GM19025 (cell line): ENCODE data around the gene CTF1.
"Not testable (repeated sequence)": the region's sequence is repeated elsewhere in the genome, so short reads cannot be mapped to it uniquely, and the experiment has no call there.

Source experiments
- ATAC-seq: cut with Tn5 transposase; IDR thresholded peaks from one replicate; pipeline ENCODE4 v1.9.1; 2021; ENCODE audit warnings: mild to moderate bottlenecking, low read depth, moderate library complexity; ENCODE audit not compliant: unreplicated experiment

The CTF1 gene

DNA sequence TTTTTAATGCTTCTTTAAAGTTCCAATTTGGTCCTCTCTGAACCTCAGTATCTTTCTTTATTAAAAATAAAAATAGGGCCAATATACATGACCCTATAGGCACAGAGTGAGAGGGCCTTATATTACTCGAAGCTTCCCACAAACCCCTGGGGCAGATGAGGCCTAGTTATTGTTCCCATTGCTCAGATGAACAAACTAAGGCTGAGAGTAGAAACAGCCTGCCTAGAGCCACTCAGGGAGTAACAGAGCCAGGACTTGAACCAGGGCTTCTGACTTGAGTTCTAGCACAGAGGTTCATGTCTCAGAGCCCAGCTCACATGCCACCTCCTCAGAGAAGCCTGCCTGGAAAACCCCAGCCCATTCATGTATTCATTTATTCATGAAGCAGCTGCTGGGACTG lies 10.3 kb upstream of the CTF1 start:
- no peak for ATAC-seq

DNA sequence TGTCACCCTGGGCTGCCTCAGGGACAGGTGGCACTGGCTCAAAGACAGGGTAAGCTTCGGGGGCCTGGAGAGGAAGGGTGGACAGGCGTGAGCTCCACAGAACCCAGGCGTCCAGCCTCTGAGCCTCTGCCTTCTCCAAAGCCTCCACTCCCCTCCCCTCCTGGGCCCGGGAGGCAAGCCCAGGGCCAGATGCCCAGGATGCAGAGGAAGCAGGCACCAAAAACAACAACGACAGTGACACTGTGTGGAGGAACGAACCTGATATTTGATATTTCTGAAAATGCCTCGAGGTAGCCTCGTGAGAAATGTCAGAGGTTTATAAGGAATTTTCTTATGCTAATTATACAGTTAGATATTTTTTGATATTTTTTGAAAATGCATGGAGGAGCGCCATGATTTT lies 8.5 kb upstream of the CTF1 start:
- ATAC-seq, result no peak

- no peak for ATAC-seq
These were observed 7.4 kb upstream of the CTF1 start for GRCh38 chr16:30888856-30889499.

- no peak for ATAC-seq
These were observed 6.7 kb upstream of the CTF1 start for GRCh38 chr16:30889721-30890120.

DNA sequence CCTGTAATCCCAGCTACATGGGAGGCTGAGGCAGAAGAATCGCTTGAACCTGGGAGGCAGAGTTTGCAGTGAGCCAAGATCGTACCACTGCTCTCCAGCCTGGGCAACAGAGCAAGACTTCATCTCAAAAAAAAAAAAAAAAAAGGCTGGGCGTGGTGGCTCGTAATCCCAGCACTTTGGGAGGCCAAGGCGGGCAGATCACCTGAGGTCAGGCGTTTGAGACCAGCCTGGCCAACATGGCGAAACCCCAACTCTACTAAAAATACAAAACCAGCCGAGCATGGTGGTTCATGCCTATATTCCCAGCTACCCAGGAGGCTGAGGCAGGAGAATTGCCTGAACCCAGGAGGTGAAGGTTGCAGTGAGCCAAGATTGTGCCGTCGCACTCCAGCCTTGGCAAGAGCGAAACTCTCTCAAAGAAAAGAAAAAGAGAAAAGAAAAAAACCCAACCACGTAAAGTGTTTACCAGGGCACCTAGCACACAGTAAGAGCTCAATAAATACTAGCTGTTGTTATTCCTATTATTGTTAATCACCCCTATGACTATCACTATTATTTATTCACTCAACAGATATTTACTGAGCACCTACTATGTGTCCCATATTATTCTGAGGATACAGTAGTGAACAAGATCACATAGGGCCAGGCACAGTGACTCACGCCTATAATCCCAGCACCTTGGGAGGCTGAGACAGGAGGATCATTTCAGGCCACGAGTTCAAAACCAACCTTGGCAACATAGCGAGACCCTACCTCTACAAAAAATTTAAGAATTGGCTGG lies 5.2 kb upstream of the CTF1 start:
- ATAC-seq, result not testable (repeated sequence)

DNA sequence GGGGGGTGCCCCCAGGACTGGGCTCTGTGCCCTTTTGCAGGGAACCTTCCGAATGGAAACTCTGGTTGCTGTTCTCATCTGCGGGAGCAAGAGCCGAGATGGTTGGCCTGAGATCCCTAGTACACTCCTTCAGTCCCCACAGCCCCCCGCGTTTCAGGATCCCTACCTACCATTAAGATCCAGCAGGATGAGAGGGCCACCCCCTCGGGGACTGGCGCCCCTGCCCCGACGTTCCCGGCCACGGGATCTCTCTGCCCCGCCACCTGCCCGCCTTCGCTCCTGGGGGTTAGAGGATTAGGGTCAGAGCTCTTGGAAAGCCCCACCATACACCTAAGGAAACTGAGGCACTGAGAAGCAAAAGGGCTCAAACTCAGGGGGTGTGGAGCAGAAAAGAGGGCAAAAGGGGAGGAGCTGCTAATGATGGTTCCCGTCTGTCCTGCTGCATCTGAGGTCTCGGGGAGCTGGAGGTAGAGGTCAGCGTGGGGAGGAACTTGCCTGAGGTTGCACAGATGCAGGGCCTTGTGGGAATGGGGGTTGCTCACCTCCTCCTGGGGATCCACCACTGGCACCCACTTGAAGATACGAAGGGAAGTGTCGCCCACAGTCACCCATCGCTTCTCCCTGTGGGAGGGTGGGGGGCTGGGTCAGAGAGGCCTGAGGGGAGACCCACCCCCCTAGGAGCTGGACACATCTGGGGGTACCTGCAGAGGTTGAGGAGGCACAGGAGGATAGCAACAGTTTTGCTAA lies 3.6 kb upstream of the CTF1 start:
- no peak for ATAC-seq

- ATAC-seq, result no peak
These were observed 3.0 kb upstream of the CTF1 start for GRCh38 chr16:30893417-30893743.

DNA sequence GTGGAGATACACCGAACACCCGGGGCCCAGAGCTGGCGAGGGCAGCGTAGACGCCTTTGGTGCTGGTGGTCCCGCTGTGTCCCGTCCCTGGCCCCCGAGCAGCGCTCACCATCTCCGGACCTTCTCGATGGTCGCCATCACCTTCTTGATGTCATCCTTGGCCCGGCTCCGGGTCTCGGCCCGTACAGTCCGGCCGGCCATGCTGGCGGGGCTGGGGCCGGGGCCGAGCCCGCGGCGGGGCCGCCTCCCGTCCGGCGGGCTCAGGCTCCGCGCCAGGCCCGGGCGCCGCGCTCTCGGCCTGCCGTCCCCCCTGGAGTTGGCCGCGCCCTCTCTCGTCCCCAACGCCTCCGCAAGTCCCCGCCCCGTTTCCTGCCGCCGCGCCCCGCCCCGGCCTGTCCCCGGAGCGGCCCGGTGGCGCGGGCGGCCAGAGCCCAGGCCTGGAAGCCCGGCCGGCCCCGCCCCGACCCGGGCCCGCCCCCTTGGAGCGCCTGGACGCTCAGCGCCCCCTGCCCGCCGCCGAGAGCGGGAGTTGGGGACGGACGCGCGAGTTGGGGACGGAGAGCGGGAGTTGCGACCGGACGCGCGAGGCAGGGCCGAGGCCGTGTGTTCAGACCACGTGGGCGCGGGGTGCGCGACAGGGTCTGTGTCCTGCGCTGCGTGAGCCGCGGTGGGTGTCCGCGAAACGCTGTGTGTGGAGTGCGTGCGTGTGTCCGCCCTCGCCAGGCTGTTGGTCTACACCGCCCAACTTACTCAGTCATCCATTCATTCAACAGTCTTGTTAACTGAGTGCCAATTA lies 2.5 kb upstream of the CTF1 start, which contains the start of gene BCL7C:
TSS of gene BCL7C (minus strand) at position 334 of the 796 bp plus-strand sequence. CDS start at position 201, 133 bp downstream.
- ATAC-seq, result peak; percentile 77

DNA sequence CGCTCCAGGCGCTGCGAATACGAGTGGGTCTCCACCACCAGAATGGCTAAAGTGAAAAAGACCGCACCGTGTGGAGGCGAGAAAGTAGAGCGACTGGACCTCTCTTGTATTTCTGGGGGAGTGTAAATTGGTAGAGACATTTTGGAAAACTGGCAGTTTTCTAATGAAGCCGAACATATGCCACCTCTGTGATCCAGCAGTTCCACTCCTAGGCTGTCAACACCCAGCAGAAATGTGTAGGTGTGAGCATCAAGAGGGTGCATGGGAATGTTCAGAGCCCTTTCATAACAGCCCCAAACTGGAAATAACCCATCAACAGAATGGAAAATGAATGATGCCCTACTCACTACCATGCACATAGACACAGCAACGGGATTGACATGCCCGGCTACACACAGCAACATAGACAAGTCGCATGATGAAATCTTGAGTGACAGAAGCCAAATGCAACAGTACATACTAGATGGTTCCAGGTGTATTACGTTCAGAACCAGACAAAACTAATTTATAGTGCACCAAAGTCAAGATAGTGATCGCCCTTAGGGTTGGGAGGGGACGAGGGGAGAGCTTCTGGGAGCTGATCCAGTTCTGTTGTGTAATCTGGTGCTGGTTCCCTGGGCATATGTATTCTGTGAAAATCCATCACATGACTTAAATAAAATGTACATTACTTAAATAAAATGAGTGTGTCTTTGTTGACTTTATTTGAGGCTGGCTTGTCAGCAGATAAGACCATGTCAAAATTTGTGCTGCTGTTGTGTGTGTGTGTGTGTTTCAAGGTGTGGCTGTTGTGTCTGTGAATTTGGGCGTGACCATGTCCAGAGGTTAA lies 1.7 kb upstream of the CTF1 start:
- no peak for ATAC-seq

- ATAC-seq, result no peak
These were observed 670 bp upstream of the CTF1 start for GRCh38 chr16:30895627-30896260.

DNA sequence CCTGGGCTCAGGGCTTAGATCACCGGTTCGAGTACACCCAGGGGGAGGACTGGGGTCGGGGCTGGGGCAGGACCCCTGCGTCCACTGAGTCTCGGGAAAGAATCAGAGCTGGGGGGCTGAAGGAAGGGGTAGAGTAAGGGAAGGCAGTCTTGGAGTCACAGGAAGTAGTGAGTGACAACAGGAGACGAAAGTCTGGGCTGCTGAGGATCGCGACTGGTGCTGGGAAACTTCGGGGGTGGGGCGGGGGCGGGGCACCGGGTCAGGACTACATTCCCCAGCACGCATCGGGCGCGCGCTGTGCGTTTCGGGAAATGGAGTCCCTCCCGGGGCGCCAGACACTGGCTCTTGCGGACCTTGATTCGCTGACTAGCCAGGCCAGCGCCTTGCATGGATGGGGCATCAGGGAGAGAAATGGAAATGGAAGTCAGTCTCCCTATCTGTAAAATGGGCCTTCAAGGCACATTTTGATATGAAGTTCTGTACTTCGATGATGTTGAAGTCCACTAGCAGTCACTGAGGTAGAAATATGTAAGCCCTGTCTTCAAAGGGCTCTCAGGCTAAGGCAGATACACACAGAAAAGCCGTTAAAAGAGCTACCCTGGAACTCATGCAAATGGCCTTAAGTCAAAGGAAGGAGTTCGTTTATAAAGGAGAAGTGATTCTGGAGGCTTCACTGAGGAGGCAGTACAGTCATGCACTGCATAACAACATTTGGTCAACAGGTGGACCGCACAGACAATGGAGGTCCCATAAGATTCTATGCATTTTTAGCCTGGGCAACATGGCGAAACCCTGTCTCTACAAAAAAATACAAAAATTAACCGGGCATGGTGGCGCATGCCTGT lies 697 bp downstream of the CTF1 start:
- ATAC-seq, result peak; percentile 28

GRCh38 chr16:30899794-30900193 lies 3.4 kb downstream of the CTF1 start:
- no peak for ATAC-seq

DNA sequence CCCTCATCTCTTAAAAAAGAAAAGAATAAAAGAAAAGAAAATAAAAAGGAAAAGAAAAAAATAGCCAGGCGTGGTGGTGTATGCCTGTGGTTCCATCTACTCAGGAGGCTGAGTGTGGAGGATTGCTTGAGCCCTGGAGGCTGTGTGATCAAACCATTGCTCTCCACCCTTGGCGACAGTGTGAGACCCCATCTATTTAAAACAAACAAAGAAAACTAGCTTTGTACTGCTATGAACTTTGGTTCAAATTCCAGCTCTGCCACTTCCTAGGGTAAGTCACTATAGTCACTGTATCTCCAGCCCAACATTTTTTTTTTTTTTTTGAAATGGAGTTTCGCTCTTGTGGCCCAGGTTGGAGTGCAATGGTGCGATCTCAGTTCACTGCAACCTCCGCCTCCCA lies 4.2 kb downstream of the CTF1 start:
- ATAC-seq, result no peak

DNA sequence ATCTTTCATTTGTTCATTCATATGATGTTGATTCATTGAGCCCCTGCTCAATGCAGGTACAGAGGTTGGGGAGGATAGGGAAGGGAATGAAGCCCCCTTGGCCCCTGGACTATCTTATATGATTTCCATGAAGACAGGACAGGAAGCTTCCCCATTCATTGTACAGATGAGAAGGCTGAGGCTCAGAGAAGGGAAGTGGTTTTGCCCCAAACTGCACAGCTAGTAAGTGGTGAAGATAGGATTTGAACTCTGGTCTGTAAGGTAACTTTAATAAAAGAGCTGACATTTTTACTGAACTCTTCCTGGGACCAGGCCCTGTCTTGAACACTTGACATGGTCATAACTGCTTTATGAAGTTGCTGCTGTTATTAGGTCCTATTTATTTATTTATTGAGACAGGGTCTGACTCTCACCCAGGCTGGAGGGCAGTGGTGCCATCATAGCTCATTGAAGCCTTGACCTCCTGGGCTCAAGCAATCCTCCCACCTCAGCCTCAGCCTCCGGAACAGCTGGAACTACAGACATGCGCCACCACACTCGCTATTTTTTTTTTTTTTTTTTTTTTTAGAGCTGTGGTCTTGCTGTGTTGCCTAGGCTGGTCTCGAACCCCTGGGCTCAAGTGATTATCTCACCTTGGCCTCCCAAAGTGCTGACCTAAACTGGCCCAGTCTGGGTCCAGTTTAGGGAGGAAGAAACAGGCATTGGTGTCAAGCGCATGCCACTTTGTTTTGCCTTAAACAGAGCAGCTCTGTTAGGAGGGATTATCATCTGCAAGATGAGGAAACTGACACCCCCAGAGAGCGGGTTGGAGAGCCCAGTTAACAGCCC lies 5.0 kb downstream of the CTF1 start:
- no peak for ATAC-seq

DNA sequence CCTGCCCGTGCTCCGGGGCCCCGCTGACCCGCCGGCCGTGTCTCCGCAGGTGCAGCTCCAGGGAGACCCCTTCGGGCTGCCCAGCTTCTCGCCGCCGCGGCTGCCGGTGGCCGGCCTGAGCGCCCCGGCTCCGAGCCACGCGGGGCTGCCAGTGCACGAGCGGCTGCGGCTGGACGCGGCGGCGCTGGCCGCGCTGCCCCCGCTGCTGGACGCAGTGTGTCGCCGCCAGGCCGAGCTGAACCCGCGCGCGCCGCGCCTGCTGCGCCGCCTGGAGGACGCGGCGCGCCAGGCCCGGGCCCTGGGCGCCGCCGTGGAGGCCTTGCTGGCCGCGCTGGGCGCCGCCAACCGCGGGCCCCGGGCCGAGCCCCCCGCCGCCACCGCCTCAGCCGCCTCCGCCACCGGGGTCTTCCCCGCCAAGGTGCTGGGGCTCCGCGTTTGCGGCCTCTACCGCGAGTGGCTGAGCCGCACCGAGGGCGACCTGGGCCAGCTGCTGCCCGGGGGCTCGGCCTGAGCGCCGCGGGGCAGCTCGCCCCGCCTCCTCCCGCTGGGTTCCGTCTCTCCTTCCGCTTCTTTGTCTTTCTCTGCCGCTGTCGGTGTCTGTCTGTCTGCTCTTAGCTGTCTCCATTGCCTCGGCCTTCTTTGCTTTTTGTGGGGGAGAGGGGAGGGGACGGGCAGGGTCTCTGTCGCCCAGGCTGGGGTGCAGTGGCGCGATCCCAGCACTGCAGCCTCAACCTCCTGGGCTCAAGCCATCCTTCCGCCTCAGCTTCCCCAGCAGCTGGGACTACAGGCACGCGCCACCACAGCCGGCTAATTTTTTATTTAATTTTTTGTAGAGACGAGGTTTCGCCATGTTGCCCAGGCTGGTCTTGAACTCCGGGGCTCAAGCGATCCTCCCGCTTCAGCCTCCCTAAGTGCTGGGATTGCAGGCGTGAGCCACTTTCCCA lies 5.9 kb downstream of the CTF1 start:
- peak; percentile 79 for ATAC-seq

- no peak for ATAC-seq
These were observed 6.6 kb downstream of the CTF1 start for GRCh38 chr16:30903002-30903401.

DNA sequence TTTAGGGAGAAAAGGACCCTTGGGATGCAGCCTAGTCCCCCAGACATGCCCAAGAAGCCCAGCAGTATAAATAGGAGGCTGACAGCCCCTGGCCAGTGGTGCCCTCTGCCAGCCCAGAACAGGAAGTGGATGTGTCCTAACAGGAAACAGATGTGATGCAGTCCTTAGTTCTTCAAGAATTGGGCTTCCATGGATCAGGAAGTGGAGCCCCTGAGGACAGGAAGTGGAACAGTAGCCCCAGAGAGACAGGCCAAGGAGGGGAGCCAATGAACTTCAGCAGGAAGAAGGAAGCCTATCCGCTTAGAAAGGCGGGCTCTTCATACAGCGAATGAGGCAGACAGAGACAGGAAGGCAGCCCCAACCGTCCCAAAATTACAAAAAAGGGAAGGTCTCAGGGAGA lies 7.2 kb downstream of the CTF1 start:
- no peak for ATAC-seq
